GM23338 (cell line): ENCODE results near the gene OTOG. TPM values are rescaled to one million over a fixed set of nuclear protein-coding genes. Genes with fewer than 3 reads are reported as not detected.

Experiments used
- ATAC-seq: fragments of 200-7000 bp; cut with Tn5 transposase; 3 replicates; pipeline ENCODE4 v1.9.1; 2020
- DNase-seq: peaks from one replicate; pipeline ENCODE4 v3.0.0-alpha.2; 2015; ENCODE audit warnings: low spot score
- H2AFZ ChIP-seq: fragments of 200-600 bp; sonication (generic); 2 replicates; pipeline ENCODE4 v1.8.0; 2016; ENCODE audit warnings: antibody characterized with exemption, mild to moderate bottlenecking, moderate library complexity
- H3F3A ChIP-seq: fragments of 200-600 bp; sonication (generic); replicated peaks from 2 replicates; pipeline ENCODE4 v1.8.0; 2017; ENCODE audit warnings: antibody characterized with exemption, mixed run types, low read depth
- H3K27ac ChIP-seq: fragments of 200-600 bp; sonication (generic); 2 replicates; pipeline ENCODE4 v1.6.1; 2016; ENCODE audit warnings: low read depth
- H3K27me3 ChIP-seq: fragments of 200-600 bp; sonication (generic); 2 replicates; pipeline ENCODE4 v1.8.0; 2016; ENCODE audit warnings: mild to moderate bottlenecking, mixed run types, moderate library complexity; ENCODE audit not compliant: insufficient read depth
- H3K36me3 ChIP-seq: fragments of 200-600 bp; sonication (generic); 2 replicates; pipeline ENCODE4 v1.8.0; 2016; ENCODE audit warnings: mild to moderate bottlenecking; ENCODE audit not compliant: insufficient read depth
- H3K4me1 ChIP-seq: fragments of 200-600 bp; sonication (generic); 2 replicates; pipeline ENCODE4 v1.8.0; 2016; ENCODE audit warnings: mild to moderate bottlenecking, moderate library complexity; ENCODE audit not compliant: insufficient read depth
- H3K4me2 ChIP-seq: fragments of 200-600 bp; sonication (generic); 2 replicates; pipeline ENCODE4 v1.7.1; 2017; ENCODE audit warnings: mixed run types
- H3K4me3 ChIP-seq: fragments of 200-600 bp; sonication (generic); 2 replicates; pipeline ENCODE4 v1.6.1; 2016; ENCODE audit warnings: mixed run types
- H3K79me2 ChIP-seq: fragments of 200-600 bp; sonication (generic); replicated peaks from 2 replicates; pipeline ENCODE4 v1.8.0; 2017; ENCODE audit warnings: mild to moderate bottlenecking; ENCODE audit not compliant: insufficient read depth
- H3K9me2 ChIP-seq: fragments of 200-600 bp; sonication (generic); 2 replicates; pipeline ENCODE4 v1.8.0; 2017; ENCODE audit not compliant: insufficient read depth
- H4K20me1 ChIP-seq: fragments of 200-600 bp; sonication (generic); replicated peaks from 2 replicates; pipeline ENCODE4 v1.8.0; 2017; ENCODE audit warnings: mild to moderate bottlenecking; ENCODE audit not compliant: insufficient read depth
- H3K27ac Mint-ChIP-seq: 2 replicates; pipeline ENCODE4 v1.8.0; 2020; ENCODE audit warnings: inconsistent platforms, mild to moderate bottlenecking, moderate library complexity, mixed read lengths
- H3K27me3 Mint-ChIP-seq: 3 replicates; pipeline ENCODE4 v1.8.0; 2022; ENCODE audit warnings: low read depth, mild to moderate bottlenecking, moderate library complexity, mixed read lengths, inconsistent platforms; ENCODE audit not compliant: insufficient read depth, poor library complexity
- H3K36me3 Mint-ChIP-seq: 3 replicates; pipeline ENCODE4 v1.8.0; 2021; ENCODE audit warnings: low read depth, mild to moderate bottlenecking, inconsistent platforms, moderate library complexity, mixed read lengths
- H3K4me1 Mint-ChIP-seq: 3 replicates; pipeline ENCODE4 v1.8.0; 2020; ENCODE audit warnings: mild to moderate bottlenecking, inconsistent platforms, mixed read lengths
- H3K4me3 Mint-ChIP-seq: 3 replicates; pipeline ENCODE4 v1.8.0; 2021; ENCODE audit warnings: moderate library complexity, mild to moderate bottlenecking, inconsistent platforms, mixed read lengths
- H3K9me3 Mint-ChIP-seq: 3 replicates; pipeline ENCODE4 v1.8.0; 2020; ENCODE audit warnings: moderate library complexity, mild to moderate bottlenecking, inconsistent platforms, mixed read lengths
- CTCF ChIP-seq, 2 experiments: fragments of 200-600 bp in 1 of 2; sonication (generic) in 1 of 2; conservative IDR thresholded peaks; 2 replicates each; pipeline versions ENCODE4 v1.5.1 to v1.6.1; 2016 to 2017; ENCODE audit warnings: antibody characterized with exemption in 2 of 2, low read depth in 2 of 2, mild to moderate bottlenecking in 2 of 2, moderate library complexity in 1 of 2
- ETS1 ChIP-seq: IDR thresholded peaks from 2 replicates; pipeline ENCODE4 v1.6.1; 2016; ENCODE audit warnings: antibody characterized with exemption
- EZH2phosphoT487 ChIP-seq: fragments of 200-600 bp; sonication (generic); IDR thresholded peaks from one replicate; pipeline ENCODE4 v1.8.1; 2018; ENCODE audit warnings: antibody characterized with exemption; ENCODE audit not compliant: unreplicated experiment
- NANOG ChIP-seq: IDR thresholded peaks from 2 replicates; pipeline ENCODE4 v1.6.1; 2016; ENCODE audit warnings: antibody characterized with exemption, borderline replicate concordance
- POLR2AphosphoS5 ChIP-seq: IDR thresholded peaks from 2 replicates; pipeline ENCODE4 v1.6.1; 2016; ENCODE audit warnings: antibody characterized with exemption, low read depth
- ZNF331 ChIP-seq: fragments of 250-450 bp; sonication (Bioruptor Pico); IDR thresholded peaks from 2 replicates; pipeline ENCODE4 v1.5.0; 2020; ENCODE audit warnings: low read depth, mild to moderate bottlenecking, moderate library complexity
- long read RNA-seq: library from polyadenylated mRNA; unstranded; transcript quantifications from one replicate; pipeline ENCODE4 v2.0.0, GENCODE V29; 2020; ENCODE audit not compliant: unreplicated experiment
- polyA plus RNA-seq: library from polyadenylated mRNA; unstranded; fragments of >200 nt; fragmentation: Nextera tagmentation; extraction: Ambion mirVana; gene quantifications from 2 replicates; pipeline ENCODE4 v1.2.1, GENCODE V29; 2016
- total RNA-seq: library from RNA; depleted of rRNA; stranded (reverse); fragments of >200 nt; shearing (Covaris generic); gene quantifications from 2 replicates; pipeline ENCODE4 v1.2.3, GENCODE V29; 2014; rRNA removed

OTOG gene, protein sequence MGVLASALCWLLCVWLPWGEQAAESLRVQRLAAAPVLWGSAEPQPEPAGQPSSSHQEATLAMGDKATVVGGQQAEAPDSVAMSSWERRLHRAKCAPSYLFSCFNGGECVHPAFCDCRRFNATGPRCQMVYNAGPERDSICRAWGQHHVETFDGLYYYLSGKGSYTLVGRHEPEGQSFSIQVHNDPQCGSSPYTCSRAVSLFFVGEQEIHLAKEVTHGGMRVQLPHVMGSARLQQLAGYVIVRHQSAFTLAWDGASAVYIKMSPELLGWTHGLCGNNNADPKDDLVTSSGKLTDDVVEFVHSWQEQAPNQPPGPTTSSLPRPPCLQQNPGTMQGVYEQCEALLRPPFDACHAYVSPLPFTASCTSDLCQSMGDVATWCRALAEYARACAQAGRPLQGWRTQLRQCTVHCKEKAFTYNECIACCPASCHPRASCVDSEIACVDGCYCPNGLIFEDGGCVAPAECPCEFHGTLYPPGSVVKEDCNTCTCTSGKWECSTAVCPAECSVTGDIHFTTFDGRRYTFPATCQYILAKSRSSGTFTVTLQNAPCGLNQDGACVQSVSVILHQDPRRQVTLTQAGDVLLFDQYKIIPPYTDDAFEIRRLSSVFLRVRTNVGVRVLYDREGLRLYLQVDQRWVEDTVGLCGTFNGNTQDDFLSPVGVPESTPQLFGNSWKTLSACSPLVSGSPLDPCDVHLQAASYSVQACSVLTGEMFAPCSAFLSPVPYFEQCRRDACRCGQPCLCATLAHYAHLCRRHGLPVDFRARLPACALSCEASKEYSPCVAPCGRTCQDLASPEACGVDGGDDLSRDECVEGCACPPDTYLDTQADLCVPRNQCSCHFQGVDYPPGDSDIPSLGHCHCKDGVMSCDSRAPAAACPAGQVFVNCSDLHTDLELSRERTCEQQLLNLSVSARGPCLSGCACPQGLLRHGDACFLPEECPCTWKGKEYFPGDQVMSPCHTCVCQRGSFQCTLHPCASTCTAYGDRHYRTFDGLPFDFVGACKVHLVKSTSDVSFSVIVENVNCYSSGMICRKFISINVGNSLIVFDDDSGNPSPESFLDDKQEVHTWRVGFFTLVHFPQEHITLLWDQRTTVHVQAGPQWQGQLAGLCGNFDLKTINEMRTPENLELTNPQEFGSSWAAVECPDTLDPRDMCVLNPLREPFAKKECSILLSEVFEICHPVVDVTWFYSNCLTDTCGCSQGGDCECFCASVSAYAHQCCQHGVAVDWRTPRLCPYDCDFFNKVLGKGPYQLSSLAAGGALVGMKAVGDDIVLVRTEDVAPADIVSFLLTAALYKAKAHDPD (N-terminal part only)
- total RNA-seq (0.52 and 0.78 TPM in 2 replicates), polyA plus RNA-seq (0.40 and 2.4 TPM in 2 replicates)
- long read RNA-seq, result 0 reads

GRCh38 chr11:17547051-17547577 lies at the start of gene OTOG:
TSS of gene OTOG (plus strand) at chr11:17547259. CDS start at chr11:17547373, 114 bp downstream.
- Histone ChIP-seq H3K4me1 (peaks cover 17% of the 10 kb centered on the region), H2AFZ (peak within 1 kb of the TSS; percentile 52), H4K20me1 (no peaks in the 10 kb centered on the region), H3K9me2 (no peaks in the 10 kb centered on the region), H3K27ac (no peak within 1 kb of the TSS), H3K27me3 (peaks cover 13% of the 10 kb centered on the region), H3K4me3 (peak within 1 kb of the TSS; percentile 46), H3F3A (no peaks in the 10 kb centered on the region), H3K4me2 (peak within 1 kb of the TSS; percentile 69), H3K79me2 (no peaks in the 10 kb centered on the region), H3K36me3 (no peaks in the 10 kb centered on the region)
- H3K27ac Mint-ChIP-seq, result no peak within 1 kb of the TSS
- ATAC-seq (peak; percentile 78), DNase-seq (peak; percentile 95)
- no peaks in the 10 kb centered on the region for H3K36me3 Mint-ChIP-seq
- no peaks in the 10 kb centered on the region for H3K9me3 Mint-ChIP-seq
- peak within 1 kb of the TSS; percentile 66 for H3K4me3 Mint-ChIP-seq
- H3K27me3 Mint-ChIP-seq, result peaks cover 26% of the 10 kb centered on the region
- peak; percentile 65 for TF ChIP-seq POLR2AphosphoS5
- no peak for TF ChIP-seq NANOG
- TF ChIP-seq ZNF331, result no peak
- no peak for TF ChIP-seq ETS1
- TF ChIP-seq EZH2phosphoT487, result no peak
- no peak for TF ChIP-seq CTCF (conservative IDR thresholded peaks at IDR 0.05; ENCODE audit: low read depth in 2 of 2)
- peaks cover 41% of the 10 kb centered on the region for H3K4me1 Mint-ChIP-seq

- Histone ChIP-seq H3K4me2 (no peak overlapping the region), H3K27ac (no peak overlapping the region), H3K79me2 (no peaks in the 10 kb centered on the region), H4K20me1 (no peaks in the 10 kb centered on the region), H3K4me1 (no peaks in the 10 kb centered on the region), H3F3A (no peaks in the 10 kb centered on the region), H3K36me3 (no peaks in the 10 kb centered on the region), H3K27me3 (no peaks in the 10 kb centered on the region), H3K9me2 (no peaks in the 10 kb centered on the region), H3K4me3 (no peak overlapping the region), H2AFZ (no peak overlapping the region)
- Mint-ChIP-seq H3K9me3 (no peaks in the 10 kb centered on the region; the same call in 2 of the 3 replicates), H3K27me3 (peaks cover 15% of the 10 kb centered on the region), H3K4me3 (no peak overlapping the region), H3K4me1 (peaks cover 6% of the 10 kb centered on the region), H3K27ac (no peak overlapping the region), H3K36me3 (no peaks in the 10 kb centered on the region)
- ATAC-seq (peak; percentile 77), DNase-seq (peak; percentile 40)
- TF ChIP-seq CTCF (conservative IDR thresholded peaks at IDR 0.05; ENCODE audit: low read depth in 2 of 2) (peak in 1 of 2 experiments; percentile 19; a peak in 1 of 4 replicates), POLR2AphosphoS5 (no peak)
Observed at GRCh38 chr11:17498058-17498457, 49.0 kb upstream of the OTOG start.
